Measurements from ENCODE around the gene SH2D6.
"Not testable (repeated sequence)": the region's sequence is repeated elsewhere in the genome, so short reads cannot be mapped to it uniquely, and the experiment has no call there.

GRCh38 chr2:85439569-85439968 lies 21.1 kb downstream of the SH2D6 start:
- TF ChIP-seq POLR2A, CTCF (IDR thresholded peaks at IDR 0.05): not testable (repeated sequence)

Measured in body of pancreas (tissue), 4 donors.